ENCODE data around the gene TOP1.

TOP1 gene

GRCh38 chr20:41031243-41031619 is 2.6 kb downstream of the TOP1 start:
- intact Hi-C loops (cut with DNase I; ENCODE audit: low total_unique reads), result no loop called here
- TF ChIP-seq CTCF (IDR thresholded peaks at IDR 0.05), result no peak
- H3K9me3 ChIP-seq, result no peaks in the 10 kb centered on the region
- peaks cover 0 to 67% (median 31%) of the 10 kb centered on the region in 4 donors for H3K4me1 ChIP-seq
- DNase-seq, result no peak
- H3K27ac ChIP-seq, result no peak overlapping the region
- no peaks in the 10 kb centered on the region for H3K27me3 ChIP-seq
- H3K4me3 ChIP-seq, result peak overlapping the region; percentile 81 to 100
- no peaks in the 10 kb centered on the region for H3K36me3 ChIP-seq

GRCh38 chr20:41032271-41032670 is 3.6 kb downstream of the TOP1 start:
- intact Hi-C loops (cut with DNase I; ENCODE audit: low total_unique reads), result no loop called here
- H3K4me3 ChIP-seq, result no peak overlapping the region
- H3K27ac ChIP-seq, result no peak overlapping the region
- no peak for TF ChIP-seq CTCF (IDR thresholded peaks at IDR 0.05)
- no peaks in the 10 kb centered on the region for H3K9me3 ChIP-seq
- no peaks in the 10 kb centered on the region for H3K36me3 ChIP-seq
- no peaks in the 10 kb centered on the region for H3K27me3 ChIP-seq
- H3K4me1 ChIP-seq, result peaks cover 0 to 67% (median 31%) of the 10 kb centered on the region in 4 donors
- no peak for DNase-seq

GRCh38 chr20:41034239-41034638 is 5.6 kb downstream of the TOP1 start:
- no peak for DNase-seq
- no peaks in the 10 kb centered on the region for H3K36me3 ChIP-seq
- intact Hi-C loops (cut with DNase I; ENCODE audit: low total_unique reads), result no loop called here
- H3K27ac ChIP-seq, result no peak overlapping the region
- no peak overlapping the region for H3K4me3 ChIP-seq
- H3K27me3 ChIP-seq, result no peaks in the 10 kb centered on the region
- H3K9me3 ChIP-seq, result no peaks in the 10 kb centered on the region
- H3K4me1 ChIP-seq, result peaks cover 0 to 62% (median 30%) of the 10 kb centered on the region in 4 donors
- TF ChIP-seq CTCF (IDR thresholded peaks at IDR 0.05), result no peak

GRCh38 chr20:41035207-41035606 is 6.6 kb downstream of the TOP1 start:
- no peak overlapping the region for H3K4me3 ChIP-seq
- no peak for DNase-seq
- TF ChIP-seq CTCF (IDR thresholded peaks at IDR 0.05), result no peak
- H3K4me1 ChIP-seq, result peaks cover 0 to 60% (median 30%) of the 10 kb centered on the region in 4 donors
- no peaks in the 10 kb centered on the region for H3K36me3 ChIP-seq
- H3K27ac ChIP-seq, result no peak overlapping the region
- intact Hi-C loops (cut with DNase I; ENCODE audit: low total_unique reads), result no loop called here
- no peaks in the 10 kb centered on the region for H3K27me3 ChIP-seq
- H3K9me3 ChIP-seq, result no peaks in the 10 kb centered on the region

GRCh38 chr20:41037179-41037578 is 8.6 kb downstream of the TOP1 start:
- no peaks in the 10 kb centered on the region for H3K9me3 ChIP-seq
- H3K27me3 ChIP-seq, result no peaks in the 10 kb centered on the region
- intact Hi-C loops (cut with DNase I; ENCODE audit: low total_unique reads), result no loop called here
- TF ChIP-seq CTCF (IDR thresholded peaks at IDR 0.05), result no peak
- H3K27ac ChIP-seq, result no peak overlapping the region
- H3K4me3 ChIP-seq, result no peak overlapping the region
- no peaks in the 10 kb centered on the region for H3K36me3 ChIP-seq
- DNase-seq, result no peak
- peaks cover 0 to 54% (median 23%) of the 10 kb centered on the region in 4 donors for H3K4me1 ChIP-seq

All from tibial artery (tissue), 4 donors.